GM18499 (cell line): ENCODE measurements around the gene CA5A.
"Not testable (repeated sequence)": the region's sequence is repeated elsewhere in the genome, so short reads cannot be mapped to it uniquely, and the experiment has no call there.

Source experiments
- ATAC-seq: cut with Tn5 transposase; IDR thresholded peaks from one replicate; pipeline ENCODE4 v1.9.1; 2021; ENCODE audit warnings: moderate number of reproducible peaks; ENCODE audit not compliant: insufficient read depth, unreplicated experiment

Gene CA5A

DNA sequence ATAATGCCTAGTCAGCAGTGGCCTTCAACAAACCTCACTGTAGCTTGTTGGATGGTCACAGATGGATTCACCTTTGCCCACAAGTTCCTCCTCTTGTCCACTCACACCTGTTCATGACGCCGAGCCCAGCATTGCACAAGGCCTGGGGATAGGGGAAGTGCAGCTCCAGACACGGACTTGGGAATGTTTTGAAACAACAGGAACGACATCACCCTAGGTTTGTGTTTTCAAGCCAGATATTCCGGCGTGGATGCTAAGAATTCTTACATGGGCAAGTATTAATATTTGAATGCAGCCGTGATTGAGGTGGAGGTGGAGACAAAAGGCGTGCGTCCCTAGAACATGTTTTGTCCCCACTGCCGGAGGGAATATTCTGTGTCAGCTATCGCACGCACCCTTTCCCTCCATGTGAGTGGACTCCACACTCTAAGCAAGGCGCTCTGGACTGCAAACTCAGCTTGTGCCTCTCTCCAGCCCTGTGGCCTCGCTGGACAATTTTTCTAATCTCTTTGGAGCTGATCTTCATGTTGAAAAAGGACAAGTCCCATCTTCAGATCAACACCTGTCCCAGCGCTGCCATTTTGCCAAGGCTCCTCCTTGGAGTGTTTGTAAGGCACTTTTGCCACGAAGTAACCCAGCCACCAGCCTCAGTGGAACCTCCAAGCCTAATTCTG lies 12.9 kb upstream of the CA5A start:
- no peak for ATAC-seq

DNA sequence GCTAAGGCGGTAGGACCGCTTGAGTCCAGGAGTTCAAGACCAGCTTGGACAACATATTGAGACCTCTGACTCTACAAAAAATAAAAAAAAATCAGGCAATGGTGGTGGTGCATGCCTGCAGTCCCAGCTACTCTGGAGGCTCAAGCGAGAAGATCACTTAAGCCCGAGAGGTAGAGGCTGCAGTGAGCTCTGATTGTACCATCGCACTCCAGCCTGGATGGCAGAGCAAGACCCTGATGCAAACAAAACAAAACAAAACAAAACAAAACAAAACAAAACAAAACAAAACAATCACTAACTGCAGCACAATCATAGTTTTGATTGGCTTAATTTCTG lies 12.4 kb upstream of the CA5A start:
- no peak for ATAC-seq

DNA sequence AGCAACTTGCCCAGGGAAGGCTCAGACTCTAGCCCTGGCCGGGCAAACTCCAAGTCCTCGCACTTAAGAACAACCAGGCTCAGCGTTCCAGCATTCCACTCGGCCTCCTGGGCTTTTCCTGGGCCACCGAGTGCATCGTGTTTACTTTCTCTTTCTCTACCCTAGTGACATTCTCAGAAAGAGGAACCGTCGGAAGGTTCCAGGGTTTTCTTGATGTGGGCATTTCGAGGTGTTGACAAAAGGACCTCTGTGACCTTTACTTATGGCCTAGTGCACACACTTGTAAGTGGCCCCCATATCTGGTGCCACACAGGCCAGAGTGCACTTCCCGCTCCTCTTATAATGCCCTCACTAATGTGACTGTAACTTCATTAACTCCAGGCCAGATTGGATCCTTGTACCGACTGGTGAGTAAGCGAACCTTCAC lies 11.8 kb upstream of the CA5A start:
- ATAC-seq: no peak

DNA sequence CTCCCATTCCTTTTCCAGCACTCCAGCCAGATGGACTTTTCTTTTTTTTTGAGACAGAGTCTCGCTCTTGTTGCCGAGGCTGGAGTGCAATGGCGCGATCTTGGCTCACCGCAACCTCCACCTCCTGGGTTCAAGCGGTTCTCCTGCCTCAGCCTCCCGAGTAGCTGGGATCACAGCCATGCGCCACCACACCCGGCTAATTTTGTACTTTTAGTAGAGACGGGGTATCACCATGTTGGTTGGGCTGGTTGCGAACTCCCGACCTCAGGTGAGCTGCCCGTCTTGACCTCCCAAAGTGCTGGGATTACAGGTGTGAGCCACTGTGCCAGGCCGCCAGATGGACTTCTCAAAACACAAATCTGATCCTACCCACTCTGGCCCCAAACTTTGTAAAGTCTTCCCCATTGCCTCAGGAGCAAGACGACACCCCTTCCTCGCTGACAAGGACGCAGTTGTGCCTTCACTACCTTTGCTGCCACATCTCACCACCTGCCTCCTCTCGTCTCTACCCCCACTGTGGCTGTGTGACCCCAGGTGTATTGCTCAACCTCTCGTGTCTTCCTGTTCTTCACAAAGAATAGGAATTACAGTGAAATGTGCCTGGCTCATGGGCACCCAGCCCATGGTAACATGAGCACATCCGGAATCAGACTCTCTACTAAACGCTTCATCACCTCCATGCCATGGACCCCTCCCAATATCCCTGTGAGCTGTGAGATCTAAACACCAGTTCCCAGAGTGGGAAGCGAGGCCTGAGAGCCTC lies 11.2 kb upstream of the CA5A start:
- no peak for ATAC-seq

DNA sequence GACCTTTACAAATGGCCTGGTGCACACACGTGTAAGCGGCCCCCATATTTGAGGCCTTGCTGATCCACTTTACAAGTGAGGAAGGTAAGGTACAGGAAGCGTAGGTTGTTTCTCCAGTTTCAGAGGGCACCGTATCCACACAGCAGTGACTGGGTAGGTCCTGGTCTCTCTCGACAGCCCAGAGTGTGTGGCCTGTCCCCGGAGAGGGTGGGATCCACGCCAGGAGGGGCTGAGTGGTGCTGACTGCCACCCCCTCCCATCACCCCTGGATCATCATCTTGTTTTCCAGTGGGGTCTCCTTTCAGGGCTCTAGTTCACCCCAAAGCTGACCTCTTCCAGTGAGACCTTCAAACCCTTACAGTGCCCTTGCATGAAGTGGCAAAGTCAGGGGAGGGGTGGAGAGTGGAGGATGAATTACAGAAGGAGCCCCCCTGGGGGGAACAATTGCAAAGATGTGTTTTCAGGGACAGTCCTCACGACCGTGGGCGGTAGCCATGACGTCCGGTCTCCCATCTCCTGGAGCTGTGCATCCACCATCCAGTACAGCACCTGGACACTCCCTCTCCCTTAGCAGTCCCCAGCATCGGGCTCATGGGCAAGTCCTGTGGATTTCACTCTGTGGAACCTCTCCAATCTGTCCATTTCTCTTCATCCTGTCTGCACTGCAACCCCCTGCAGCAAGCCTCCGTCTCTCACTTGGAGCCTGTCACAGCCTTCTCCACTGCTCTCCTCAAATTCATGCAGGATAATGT lies 10.4 kb upstream of the CA5A start:
- no peak for ATAC-seq

DNA sequence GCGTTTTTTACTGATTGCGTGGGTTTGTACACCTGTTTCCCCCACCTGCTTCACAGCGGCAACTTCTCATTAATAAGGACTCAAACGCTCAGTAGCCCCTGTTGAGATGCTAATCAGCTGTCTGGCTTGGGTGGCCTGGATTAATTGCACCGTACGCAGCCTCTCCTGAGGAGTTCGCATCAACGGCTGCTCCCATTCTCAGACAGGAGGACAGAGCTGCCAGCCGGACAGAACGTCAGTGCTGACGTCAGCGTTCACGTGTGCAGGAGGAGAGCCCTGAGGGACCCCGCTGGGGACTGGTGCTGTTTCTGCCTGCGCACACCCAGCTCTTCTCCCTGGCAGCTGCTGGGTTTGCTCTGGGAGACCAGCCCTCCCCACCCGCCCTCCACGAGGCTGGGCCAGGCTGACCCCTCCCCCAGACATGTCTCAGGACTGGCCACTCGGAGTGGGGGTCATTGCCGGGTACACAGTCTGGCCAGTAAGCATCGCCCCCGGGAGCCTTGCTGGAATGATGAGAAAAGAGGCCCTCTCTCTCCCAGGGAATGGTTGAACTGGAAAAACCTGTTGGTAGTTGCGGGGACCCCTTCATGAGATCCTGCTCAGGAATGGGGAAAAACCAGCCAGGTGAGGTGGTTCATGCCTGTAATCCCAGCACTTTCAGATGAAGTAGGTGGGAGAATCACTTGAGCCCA lies 9.2 kb upstream of the CA5A start:
- no peak for ATAC-seq

DNA sequence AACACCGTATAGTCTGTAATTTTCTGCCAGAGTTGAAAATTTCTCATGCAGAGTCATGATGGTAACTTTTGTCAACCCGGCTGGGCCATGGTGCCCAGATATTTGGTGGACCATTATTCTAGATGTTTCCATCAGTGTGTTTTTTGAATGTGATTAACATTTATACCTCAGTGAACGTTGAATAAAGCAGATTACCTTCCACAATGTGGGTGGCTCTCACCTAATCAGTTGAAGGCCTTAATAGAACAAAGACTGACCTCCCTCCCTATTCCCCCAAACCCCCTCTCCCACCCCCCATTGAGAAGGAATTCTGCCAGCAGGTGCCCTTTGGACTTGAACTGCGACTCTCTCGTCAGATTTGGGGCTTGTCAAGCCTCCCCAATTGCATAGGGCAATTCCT lies 6.4 kb upstream of the CA5A start:
- ATAC-seq: no peak

DNA sequence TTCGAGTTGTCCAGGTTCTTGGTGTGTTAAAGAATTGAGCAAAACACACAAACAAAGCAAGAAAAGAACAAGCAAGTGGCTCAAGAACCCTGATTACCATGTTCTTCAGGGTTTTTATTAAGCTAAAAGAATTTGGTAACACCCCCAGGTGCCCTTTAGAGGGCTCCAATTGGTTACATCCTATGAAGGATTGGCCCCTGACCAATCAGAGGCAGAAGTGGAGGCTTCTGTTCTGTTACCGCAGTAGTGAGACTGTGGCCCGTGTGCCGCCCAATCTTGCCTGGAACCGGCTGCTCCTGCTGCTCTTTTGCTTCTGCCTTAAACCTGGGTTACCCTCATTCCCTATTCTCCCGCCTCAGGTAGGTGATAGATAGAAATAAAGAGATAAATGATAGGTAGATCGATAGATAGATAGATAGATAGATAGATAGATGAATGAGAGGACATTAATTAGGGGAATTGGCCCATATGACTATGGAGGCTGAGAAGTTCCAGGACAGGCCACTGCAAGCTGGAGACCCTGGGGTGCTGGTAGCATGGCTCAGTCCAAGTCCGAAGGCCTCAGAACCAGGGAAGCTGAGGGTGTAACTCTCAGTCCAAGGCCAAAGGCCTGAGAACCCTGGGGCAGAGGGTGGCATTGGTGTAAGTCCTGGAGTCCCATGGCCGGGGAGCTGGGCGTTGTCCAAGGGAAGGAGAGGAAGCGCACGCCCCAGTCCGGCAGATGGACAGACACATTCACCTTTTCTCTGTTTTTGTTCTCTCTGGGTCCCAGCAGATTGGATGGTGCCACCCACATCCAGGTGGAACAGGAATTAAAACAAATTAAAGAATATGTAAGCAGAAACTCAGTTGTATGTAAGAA lies 3.5 kb upstream of the CA5A start:
- ATAC-seq: no peak

DNA sequence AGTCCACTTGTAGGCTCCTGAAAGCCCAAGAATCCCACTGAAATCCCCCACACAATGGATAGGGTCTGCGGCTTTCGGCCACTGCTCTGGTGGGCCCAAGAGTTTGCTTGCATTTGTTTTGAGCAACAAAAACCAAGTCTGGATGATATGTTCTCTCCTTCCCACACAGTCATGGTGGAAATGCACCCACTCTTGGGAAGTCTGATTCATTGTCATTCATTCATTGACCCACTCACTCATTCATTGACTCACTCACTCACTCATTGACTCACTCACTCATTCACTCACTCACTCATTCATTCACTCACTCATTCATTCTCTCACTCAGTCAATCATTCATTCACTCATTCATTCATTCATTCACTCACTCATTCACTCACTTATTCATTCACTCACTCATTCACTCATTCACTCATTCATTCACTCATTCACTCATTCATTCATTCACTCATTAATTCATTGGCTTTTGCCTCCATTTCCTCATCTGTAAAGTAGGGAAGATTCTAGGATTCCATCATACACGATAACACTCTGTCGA lies 2.2 kb upstream of the CA5A start:
- no peak for ATAC-seq

DNA sequence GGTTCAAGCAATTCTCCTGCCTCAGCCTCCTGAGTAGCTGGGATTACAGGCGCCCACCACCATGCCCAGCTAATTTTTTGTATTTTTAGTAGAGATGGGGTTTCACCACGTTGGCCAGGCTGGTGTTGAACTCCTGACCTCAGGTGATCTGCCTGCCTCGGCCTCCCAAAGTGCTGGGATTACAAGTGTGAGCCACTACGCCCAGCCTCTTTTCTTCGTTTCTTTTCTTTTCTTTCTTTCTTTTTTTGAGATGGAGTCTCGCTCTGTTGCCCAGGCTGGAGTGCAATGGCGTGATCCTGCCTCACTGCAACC lies 858 bp upstream of the CA5A start:
- ATAC-seq: not testable (repeated sequence)

DNA sequence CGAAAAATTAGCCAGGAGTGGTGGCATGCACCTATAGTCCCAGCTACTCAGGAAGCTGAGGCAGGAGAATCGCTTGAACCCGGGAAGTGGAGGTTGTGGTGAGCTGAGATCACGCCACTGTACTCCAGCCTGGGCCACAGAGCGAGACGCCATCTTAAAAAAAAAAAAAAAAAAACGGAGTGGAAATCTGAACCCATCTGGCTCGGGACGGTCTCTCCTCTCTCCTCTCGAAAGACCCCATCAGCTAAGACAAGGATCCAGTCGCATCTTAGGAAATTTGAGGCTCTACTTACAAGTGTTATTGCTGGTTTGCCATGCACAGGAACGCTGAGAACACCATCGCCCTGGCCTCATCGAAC lies 334 bp downstream of the CA5A start:
- not testable (repeated sequence) for ATAC-seq

DNA sequence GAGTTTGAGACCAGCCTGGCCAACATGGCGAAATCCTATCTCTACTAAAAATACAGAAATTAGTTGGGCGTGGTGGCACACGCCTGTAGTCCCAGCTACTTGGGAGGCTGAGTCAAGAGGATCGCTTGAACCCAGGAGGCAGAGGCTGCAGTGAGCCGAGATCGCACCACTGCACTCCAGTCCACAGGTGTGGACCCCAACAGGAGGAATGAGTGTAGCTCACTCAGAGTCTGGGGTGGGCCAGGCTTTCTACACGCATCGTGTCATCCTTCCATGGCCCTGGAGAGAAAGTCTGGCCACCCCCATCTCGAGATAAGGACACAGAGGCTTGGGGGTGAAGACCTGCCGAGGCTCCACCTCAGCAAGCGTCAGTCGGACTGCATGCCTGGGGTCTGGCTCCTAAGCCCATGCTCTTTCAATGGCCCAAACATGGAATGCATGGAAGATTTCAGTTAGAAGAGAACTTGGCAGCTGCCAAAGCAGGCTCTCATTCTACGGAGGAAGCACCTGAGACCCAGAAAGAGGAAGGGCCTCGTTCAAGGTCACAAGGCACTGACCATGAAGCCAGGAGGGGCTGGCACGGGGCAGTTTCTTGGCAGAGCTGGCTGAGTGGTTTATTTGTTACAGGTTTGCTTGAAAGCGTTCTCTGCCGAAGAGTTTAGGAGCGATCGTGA lies 1.4 kb downstream of the CA5A start:
- ATAC-seq: not testable (repeated sequence)

DNA sequence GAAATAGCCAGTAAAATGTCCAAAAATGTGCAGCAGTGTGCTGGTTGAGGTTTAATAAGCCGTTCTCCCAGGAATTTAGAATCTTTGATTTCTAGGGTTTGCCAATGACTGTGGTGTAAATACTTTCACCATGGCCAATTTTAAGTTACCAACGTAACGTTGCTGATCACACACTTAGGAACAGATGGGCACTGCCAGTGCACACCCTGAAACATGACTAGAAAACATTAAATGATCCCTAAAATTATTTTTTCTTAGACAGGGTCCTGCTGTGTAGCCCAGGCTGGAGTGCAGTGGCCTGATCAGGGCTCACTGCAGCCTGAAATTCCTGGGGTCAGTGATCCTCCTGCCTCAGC lies 3.2 kb downstream of the CA5A start:
- ATAC-seq: no peak

DNA sequence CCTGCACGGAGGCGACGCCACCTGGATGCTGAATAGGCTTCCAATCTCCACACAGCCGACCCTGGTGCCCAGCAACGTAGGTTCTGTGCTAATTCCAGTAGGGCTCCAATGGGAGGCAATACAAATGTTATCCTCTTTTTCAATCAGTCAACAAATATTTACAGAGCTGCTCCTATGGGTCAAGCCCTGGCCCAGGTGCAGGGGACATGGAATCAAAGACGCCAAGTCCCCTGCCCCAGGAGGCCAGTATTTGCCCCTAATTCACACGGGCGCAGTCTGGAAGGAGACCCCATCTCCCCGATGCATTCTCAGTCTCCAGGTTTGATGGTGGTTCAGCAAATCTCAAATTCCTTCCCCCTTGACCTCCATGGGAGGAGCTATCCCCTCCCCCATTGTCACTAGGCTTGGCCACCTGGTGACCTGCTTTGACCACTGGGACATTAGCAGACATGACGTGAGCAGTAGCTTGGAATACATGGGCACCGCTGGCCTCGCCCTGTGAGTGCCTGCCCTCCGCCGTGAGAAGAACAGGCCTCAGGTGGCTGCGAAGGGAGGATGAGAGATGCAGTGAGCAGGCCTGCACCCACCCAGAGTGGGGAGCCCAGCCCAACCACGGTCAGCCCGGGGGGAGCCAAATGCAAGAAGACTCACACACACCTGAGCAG lies 3.7 kb downstream of the CA5A start:
- ATAC-seq: not testable (repeated sequence)

DNA sequence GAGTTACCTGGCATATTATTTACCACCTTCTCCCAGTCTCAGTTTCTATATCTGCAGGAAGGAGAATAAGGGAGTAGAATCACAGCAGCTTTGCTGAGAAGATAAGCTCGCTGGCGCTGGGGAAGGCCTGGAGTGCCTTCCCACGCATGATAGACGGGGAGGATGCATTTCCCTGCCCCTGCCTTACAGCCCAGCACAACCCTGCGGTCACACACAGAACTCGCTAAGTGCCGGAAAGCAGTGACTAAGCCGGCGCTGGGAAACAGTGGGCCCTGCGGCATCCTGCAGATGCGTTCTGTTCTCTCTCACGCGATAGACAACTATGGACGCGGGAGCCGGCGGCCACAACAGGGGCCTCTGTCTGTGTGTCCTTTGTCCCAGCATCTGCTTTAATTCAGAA lies 4.8 kb downstream of the CA5A start:
- ATAC-seq: no peak

DNA sequence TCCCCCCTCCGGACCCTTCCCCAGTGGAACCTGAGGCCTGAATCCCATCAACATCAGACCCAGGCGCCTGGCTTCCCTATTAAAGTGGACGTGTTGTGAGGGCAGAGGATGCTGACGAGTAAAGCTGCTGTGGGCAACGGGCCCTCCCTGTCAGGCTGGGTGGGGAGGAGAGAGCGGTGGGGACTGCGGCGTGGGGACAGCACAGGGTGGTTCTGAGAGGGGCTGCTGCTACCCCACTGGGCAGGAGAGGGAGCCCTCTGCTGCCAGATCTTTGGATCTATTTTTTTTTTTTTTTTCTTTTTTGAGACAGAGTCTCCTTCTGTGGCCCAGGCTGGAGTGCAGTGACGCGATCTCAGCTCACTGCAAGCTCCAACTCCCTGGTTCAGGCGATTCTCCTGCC lies 5.9 kb downstream of the CA5A start:
- no peak for ATAC-seq

DNA sequence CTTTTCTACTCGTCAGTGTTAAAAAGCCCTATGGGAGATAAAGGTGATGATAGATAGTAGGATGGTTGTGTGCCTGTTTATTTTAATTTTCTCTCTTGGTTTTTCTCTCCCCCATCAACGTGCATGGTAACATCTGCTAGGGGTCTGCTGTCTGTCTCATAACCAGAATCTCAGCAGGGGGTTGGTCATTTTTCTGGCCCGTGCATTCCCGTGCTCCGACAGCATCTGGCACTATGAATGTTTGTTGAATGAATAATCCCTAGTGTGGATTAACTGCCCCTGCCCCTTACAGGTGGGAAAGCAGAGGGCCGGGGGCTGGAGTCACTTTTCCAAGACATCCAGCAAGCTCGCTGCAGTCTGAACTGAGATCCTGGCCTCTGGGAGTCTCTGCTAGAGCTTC lies 6.3 kb downstream of the CA5A start:
- no peak for ATAC-seq

DNA sequence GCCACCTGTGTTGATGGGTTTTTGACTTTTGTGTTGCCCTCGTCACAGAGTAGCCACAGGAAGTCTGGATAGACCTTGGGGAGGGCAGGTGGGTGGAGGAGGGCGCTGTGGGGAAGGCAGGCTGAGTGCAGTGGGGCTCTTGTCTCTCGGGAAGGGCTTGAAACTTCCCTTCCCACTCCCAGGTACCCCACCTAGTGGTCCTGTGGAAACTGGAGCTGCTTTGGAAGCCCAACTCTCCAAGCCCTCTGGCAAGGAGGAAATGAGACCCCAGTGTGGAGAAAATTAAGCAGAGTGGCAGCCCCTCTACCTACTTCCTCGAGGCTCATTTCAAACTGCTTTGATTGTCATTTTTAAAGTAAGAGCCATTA lies 9.2 kb downstream of the CA5A start:
- ATAC-seq: no peak
